Right lobe of liver (tissue), 6 donors: ENCODE measurements around the gene RNASEH2C. TPM values are rescaled to one million over a fixed set of nuclear protein-coding genes. Genes with fewer than 3 reads are reported as not detected.

Experiments used
- ATAC-seq, 4 donors: fragments of 200-7000 bp; cut with Tn5 transposase; one replicate each; pipeline ENCODE4 v1.9.1; 2020; ENCODE audit warnings: mild to moderate bottlenecking in 4 of 4, moderate library complexity in 4 of 4
- DNase-seq, 3 donors: peaks; one replicate each; pipeline ENCODE4 v3.0.0-alpha.2; 2020
- H3K27ac ChIP-seq, 3 donors: fragments of 200-600 bp; one replicate each; pipeline ENCODE4 v1.8.0; 2022
- H3K27me3 ChIP-seq, 2 donors: fragments of 200-600 bp; one replicate each; pipeline ENCODE4 v1.8.0; 2022
- H3K36me3 ChIP-seq, 4 donors: fragments of 200-600 bp; sonication (generic) in 1 of 4; one replicate each; pipeline versions ENCODE4 v1.5.1 to v1.8.0; 2017 to 2022; ENCODE audit warnings: control low read depth in 1 of 4
- H3K4me1 ChIP-seq, 4 donors: fragments of 200-600 bp; sonication (generic) in 1 of 4; one replicate each; pipeline versions ENCODE4 v1.5.1 to v1.8.0; 2017 to 2022; ENCODE audit warnings: control low read depth in 1 of 4
- H3K4me3 ChIP-seq, 3 donors: fragments of 200-600 bp; one replicate each; pipeline ENCODE4 v1.8.0; 2022
- H3K9me3 ChIP-seq, 4 donors: fragments of 200-600 bp; sonication (generic) in 1 of 4; one replicate each; pipeline versions ENCODE4 v1.5.1 to v1.8.0; 2017 to 2022; ENCODE audit warnings: control low read depth in 1 of 4
- CTCF ChIP-seq, 4 donors: fragments of 200-600 bp in 3 of 4; fragments of 450-650 bp in 1 of 4; IDR thresholded peaks; one replicate each; pipeline versions ENCODE4 v1.5.1 to v1.8.0; 2016 to 2022; ENCODE audit warnings: antibody characterized with exemption in 4 of 4, mild to moderate bottlenecking in 2 of 4
- POLR2A ChIP-seq: fragments of 450-650 bp; IDR thresholded peaks from one replicate; pipeline ENCODE4 v1.6.1; 2017; ENCODE audit warnings: antibody characterized with exemption, mild to moderate bottlenecking
- WGBS: methylation state at CpG from one replicate; pipeline ENCODE4 v1.1.6; 2018; ENCODE audit warnings: low coverage, low lambda C conversion rate; ENCODE audit not compliant: insufficient coverage; ENCODE audit errors: missing lambda C conversion rate; 5-methylcytosine and 5-hydroxymethylcytosine counted together
- intact Hi-C, 2 donors: fragments of 100-400 bp; cut with DNase I; formaldehyde crosslinking; loops; one replicate each; pipeline versions ENCODE4 v1.11.2 to v1.14.1; 2022
- total RNA-seq, 6 experiments: library from RNA; depleted of rRNA in 2 of 6; stranded (reverse); fragments of >200 nt in 2 of 6; fragmentation: NEBNext Ultra II Directional in 3 of 6; extraction: Animal tissue kit (Norgen Biotek cat#: 25700) in 3 of 6; gene quantifications; one replicate each; pipeline versions ENCODE4 v1.1.0 to v1.2.4, GENCODE V29; 2016 to 2023
- donor health status: DM: no; HTN: yes; CAD: no.
- donor health status: DM: no; HTN: no; CAD: no.
- donor health status: DM: no; HTN: no; CAD: no.
- donor health status: DM: no; HTN: yes; CAD: no.
- donor health status: DM: no; HTN: yes; CAD: no.

Gene RNASEH2C
- total RNA-seq, 6 experiments from 2014 or later, result 16.8 to 39.1 (median 26.1) TPM

- TF ChIP-seq CTCF (IDR thresholded peaks at IDR 0.05) (no peak), POLR2A (no peak)
- Histone ChIP-seq H3K27me3 (no peaks in the 10 kb centered on the region), H3K36me3 (no peaks in the 10 kb centered on the region), H3K4me3 (no peak overlapping the region), H3K9me3 (no peaks in the 10 kb centered on the region), H3K27ac (no peak overlapping the region), H3K4me1 (peaks cover 0 to 10% (median 0%) of the 10 kb centered on the region in 4 donors)
- intact Hi-C loops, result no loop called here
- DNase-seq, result no peak
- ATAC-seq, result no peak
- WGBS, result 50% methylated on average over 1 of the region's 7 CpGs
Measured at GRCh38 chr11:65699306-65699705, 21.3 kb downstream of the RNASEH2C start.

- H3K9me3 ChIP-seq, result no peaks in the 10 kb centered on the region
- H3K4me3 ChIP-seq, result no peak overlapping the region
- TF ChIP-seq CTCF (IDR thresholded peaks at IDR 0.05) (no peak), POLR2A (no peak)
- H3K36me3 ChIP-seq, result no peaks in the 10 kb centered on the region
- 55% methylated on average over 8 of the region's 8 CpGs for WGBS
- H3K27ac ChIP-seq, result no peak overlapping the region
- DNase-seq (no peak), ATAC-seq (peak; percentile 58 to 82 (median 72))
- intact Hi-C loops, result no loop called here
- H3K4me1 ChIP-seq, result peaks cover 0 to 10% (median 0%) of the 10 kb centered on the region in 4 donors
- H3K27me3 ChIP-seq, result no peaks in the 10 kb centered on the region
Measured at GRCh38 chr11:65698205-65698604, 22.4 kb downstream of the RNASEH2C start.

GRCh38 chr11:65696802-65697552, 23.6 kb downstream of the RNASEH2C start:
- 69% methylated on average over 2 of the region's 5 CpGs for WGBS
- Histone ChIP-seq H3K9me3 (no peaks in the 10 kb centered on the region), H3K27ac (no peak overlapping the region), H3K36me3 (no peaks in the 10 kb centered on the region), H3K27me3 (no peaks in the 10 kb centered on the region), H3K4me3 (no peak overlapping the region), H3K4me1 (peaks cover 0 to 10% (median 0%) of the 10 kb centered on the region in 4 donors)
- no peak for ATAC-seq
- intact Hi-C loops, result no loop called here
- no peak for DNase-seq
- TF ChIP-seq POLR2A, result no peak
- TF ChIP-seq CTCF (IDR thresholded peaks at IDR 0.05), result no peak

GRCh38 chr11:65695459-65696241, 24.9 kb downstream of the RNASEH2C start:
- Histone ChIP-seq H3K4me1 (peaks cover 0 to 9% (median 0%) of the 10 kb centered on the region in 4 donors), H3K9me3 (no peaks in the 10 kb centered on the region), H3K27ac (no peak overlapping the region), H3K4me3 (no peak overlapping the region), H3K36me3 (no peaks in the 10 kb centered on the region), H3K27me3 (no peaks in the 10 kb centered on the region)
- peak; percentile 36 to 56 (median 44) for ATAC-seq
- DNase-seq, result no peak
- TF ChIP-seq POLR2A, result no peak
- no peak for TF ChIP-seq CTCF (IDR thresholded peaks at IDR 0.05)
- 80% methylated on average over 9 of the region's 12 CpGs for WGBS
- intact Hi-C loops, result no loop called here
